Amygdala (tissue), 56 donors: ENCODE measurements around the gene RUNX2.
A peak's percentile ranks its signal among the peaks of the same experiment; 100 is the strongest.
"Not testable (repeated sequence)": the region's sequence is repeated elsewhere in the genome, so short reads cannot be mapped to it uniquely, and the experiment has no call there.

Experiments used
- DNase-seq, 56 donors: peaks; one replicate each; lab custom pipeline; 2025; lab: John Stamatoyannopoulos, UW

RUNX2 gene

GRCh38 chr6:45450132-45450531 lies 122.0 kb downstream of the RUNX2 start:
- DNase-seq, result no peak

- DNase-seq, result no peak
These were observed 122.7 kb downstream of the RUNX2 start for GRCh38 chr6:45450831-45451230.

DNA sequence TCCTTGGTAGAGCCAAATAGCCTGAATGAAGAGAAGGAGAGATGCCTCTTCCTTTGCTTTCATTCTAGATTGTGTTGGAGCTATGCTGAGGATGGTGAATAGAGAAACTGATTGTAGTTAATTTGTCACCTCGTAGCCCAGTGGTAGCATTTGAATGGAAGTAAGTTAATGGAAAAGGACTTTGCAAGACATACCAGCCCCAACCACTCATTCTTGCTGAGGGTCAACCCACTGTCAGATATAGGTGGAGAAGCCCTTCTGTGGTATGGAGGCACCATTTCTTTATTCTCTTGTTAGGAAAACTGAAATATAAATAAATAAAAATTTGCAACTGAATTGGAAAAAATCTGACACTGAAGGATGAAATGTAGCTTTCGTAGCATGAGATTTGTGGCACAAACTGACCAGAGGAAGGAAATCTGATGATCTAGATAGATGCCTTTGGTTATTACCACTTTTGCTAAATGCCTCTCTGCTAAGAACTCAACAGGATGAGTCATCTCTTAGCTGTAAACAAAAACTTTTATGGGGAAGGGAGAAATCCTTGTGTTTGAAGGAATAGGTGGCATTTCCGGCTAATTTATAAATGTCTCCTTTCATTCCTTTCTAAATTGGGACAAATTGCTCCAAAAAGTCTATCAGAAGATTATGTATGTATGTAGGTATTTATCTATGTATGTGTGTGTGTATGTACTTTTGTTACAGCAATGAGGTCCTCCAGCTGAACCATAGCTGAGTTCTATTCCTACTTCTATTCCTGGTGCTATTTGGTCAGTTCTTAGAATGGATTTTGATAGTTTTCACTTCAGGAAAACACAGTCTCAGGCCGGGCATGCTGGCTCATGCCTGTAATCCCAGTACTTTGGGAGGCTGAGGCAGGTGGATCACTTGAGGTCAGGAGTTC lies 126.1 kb downstream of the RUNX2 start:
- no peak for DNase-seq

- no peak for DNase-seq
These were observed 127.3 kb downstream of the RUNX2 start for GRCh38 chr6:45455408-45455807.

DNA sequence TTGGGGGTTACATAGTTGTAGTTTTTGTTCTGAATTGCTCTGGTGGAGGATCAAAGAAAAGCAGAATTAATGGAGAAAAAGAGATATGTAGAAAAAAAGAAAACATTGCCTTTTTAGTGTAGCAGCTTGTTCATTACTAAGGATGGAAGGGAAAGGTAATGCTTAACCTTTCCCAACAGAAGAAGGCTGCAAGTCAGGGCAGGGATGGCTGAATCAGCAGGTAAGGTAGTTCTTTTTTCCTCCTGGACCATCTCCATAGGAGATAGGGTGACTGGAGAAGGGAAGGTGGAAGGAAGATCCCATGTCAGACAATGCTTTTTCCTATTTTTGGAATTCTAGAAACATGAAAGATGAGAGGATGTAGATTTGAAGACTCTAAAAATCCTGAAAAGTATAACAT lies 129.0 kb downstream of the RUNX2 start:
- no peak for DNase-seq

GRCh38 chr6:45458672-45459071 lies 130.5 kb downstream of the RUNX2 start:
- no peak for DNase-seq

- DNase-seq, result no peak
These were observed 132.0 kb downstream of the RUNX2 start for GRCh38 chr6:45460166-45460565.

- no peak for DNase-seq
These were observed 133.4 kb downstream of the RUNX2 start for GRCh38 chr6:45461486-45461885.

DNA sequence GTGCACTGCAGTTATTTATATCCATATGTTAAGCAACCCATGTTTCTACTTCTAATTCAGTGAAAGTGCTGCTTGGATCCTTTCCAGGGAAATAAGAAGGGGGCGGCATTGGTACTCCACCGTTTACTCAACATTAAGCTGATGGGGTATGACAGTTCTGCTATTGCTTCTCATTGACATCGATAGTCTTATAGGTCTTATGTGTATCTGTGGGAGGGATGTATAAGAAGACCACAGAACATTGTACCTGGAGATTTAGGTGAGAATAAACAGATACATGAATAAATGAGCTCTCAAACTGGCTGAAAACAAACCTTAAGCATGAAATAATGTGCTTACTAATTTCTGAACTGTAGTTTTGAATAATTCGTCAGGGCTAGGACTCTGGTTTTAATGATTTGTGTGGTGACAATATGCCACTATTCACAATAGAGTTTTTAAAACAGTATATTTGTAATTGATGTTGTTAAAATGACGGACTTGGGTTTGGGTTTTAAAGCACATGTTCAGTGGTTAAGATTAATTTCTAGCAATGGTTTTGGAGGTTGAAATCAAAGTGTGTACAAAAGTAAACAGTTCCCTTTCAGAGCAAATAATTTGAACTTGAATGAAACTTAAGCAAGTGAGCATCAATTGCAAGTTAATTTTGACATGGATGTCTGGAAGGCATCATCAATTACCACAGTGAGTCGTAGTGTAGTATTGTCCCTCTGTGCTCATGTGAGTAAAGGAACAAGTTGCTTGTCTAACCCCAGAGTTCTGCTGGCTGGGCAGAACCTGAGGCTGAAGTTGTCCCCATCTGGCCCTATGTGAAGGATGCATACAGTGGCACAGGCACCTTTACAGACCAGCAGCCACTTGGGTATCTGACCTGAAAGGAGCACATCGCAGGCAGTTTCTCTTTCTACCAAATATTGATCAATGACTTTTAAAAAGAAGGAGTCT lies 134.3 kb downstream of the RUNX2 start:
- no peak for DNase-seq

GRCh38 chr6:45464685-45465084 lies 136.6 kb downstream of the RUNX2 start:
- no peak for DNase-seq

DNA sequence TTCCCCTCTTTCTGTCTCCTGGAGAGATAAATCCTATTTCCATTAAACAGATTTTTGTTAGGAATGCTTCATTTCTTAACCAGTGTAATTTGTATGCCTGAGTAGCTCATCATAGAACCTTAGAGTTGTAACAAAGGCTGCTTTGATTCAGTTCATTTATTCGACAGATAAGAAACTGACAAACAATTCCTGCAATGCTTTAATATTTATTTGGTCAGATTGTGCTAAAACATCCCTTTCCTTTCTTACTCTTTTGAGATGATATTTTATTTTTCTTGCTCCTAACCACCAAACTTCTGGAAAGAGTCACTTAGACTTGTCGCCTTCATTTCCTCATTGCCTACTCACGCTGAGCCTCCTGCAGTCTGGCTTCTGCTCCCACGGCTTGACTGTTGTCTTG lies 138.6 kb downstream of the RUNX2 start:
- DNase-seq, result no peak

GRCh38 chr6:45467417-45467816 lies 139.3 kb downstream of the RUNX2 start:
- not testable (repeated sequence) for DNase-seq

DNA sequence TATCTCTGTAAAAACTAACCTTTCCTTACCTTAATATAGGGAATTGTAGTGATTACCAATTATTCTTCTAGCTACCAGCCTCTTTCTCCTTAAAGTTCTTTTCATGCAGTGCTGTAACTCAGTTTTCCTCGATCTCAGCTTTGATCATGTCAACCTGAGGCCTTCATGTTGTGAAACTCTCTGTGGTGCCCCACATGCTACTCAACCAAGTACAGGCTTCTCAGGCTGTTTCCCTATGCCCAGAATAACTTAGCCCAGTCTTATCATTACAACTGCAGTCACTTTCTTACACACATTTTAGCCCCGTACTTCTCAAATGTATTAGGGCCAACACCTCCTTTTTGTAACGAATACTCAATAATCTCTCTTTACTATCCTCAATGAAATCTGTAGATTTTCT lies 139.7 kb downstream of the RUNX2 start:
- DNase-seq, result no peak

GRCh38 chr6:45469663-45470062 lies 141.5 kb downstream of the RUNX2 start:
- DNase-seq, result no peak

DNA sequence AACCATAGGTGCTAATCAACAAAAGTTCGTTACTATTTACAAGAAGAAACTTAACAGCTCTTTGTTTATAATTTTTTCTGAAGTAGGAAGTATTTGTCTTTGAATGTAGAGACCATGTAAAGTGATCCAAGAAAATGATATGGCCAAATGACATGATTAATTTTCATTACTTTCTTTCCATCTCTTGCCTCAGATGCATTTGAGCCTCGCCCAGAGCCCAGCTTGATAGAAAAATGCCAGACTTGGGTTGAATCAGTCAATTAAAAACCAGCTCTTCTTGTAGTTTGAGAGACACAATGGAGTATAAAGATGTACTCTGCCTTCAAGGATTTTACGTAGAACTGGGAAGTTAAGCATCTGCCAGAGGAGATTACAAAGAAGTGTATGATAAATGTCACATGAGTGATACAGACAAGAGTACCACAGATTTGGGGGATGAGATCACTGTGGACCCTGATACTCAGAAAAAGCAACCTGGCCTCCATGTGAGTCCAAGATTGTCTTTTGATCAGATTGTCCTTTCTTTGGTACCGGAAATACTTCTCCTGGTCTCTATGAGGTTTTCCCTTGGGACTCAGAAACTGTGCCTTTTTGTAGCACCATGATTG lies 142.1 kb downstream of the RUNX2 start:
- no peak for DNase-seq

GRCh38 chr6:45472382-45472781 lies 144.3 kb downstream of the RUNX2 start:
- DNase-seq, result peak in 3 of 56 donors; percentile 11 to 21 (median 17)

- DNase-seq, result no peak
These were observed 145.2 kb downstream of the RUNX2 start for GRCh38 chr6:45473121-45473993.

- no peak for DNase-seq
These were observed 146.2 kb downstream of the RUNX2 start for GRCh38 chr6:45474376-45474775.

- peak in 9 of 56 donors; percentile 5 to 30 (median 9) for DNase-seq
These were observed 148.2 kb downstream of the RUNX2 start for GRCh38 chr6:45476341-45476740.

DNA sequence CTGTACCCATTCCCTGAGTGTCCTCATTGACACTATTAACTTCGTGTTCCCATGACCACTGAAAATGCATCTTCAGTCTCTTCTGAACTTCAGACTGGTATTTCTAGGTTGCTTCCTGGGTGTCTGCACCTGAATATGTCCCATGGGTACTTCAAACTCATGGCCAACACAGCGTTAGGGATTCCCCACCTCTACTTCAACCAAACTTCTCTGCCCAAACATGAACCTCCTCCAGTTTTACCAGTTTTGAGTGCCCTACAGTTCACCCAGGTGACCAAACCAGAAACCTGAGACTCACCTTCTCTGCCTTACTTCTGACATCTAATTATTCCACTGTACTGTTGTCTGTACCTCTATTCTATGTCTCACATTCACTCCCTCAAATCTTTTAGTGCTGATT lies 149.1 kb downstream of the RUNX2 start:
- DNase-seq, result no peak
